Ishikawa (cell line): Measurements from ENCODE around the gene ZXDC.

Source experiments
- CEBPB ChIP-seq: IDR thresholded peaks from 2 replicates; pipeline ENCODE4 v1.6.1; 2012
- CREB1 ChIP-seq: IDR thresholded peaks from 2 replicates; pipeline ENCODE4 v1.6.1; 2012; ENCODE audit warnings: low read depth
- EGR1 ChIP-seq: IDR thresholded peaks from 2 replicates; pipeline ENCODE4 v1.6.1; 2012
- EP300 ChIP-seq: IDR thresholded peaks from 2 replicates; pipeline ENCODE4 v1.6.1; 2012; ENCODE audit warnings: borderline replicate concordance
- FOXM1 ChIP-seq: IDR thresholded peaks from 2 replicates; pipeline ENCODE4 v1.6.1; 2012; ENCODE audit warnings: low read depth, borderline replicate concordance
- MAX ChIP-seq: IDR thresholded peaks from 2 replicates; pipeline ENCODE4 v1.6.1; 2012
- NFIC ChIP-seq: IDR thresholded peaks from 2 replicates; pipeline ENCODE4 v1.6.1; 2012
- RAD21 ChIP-seq: IDR thresholded peaks from 2 replicates; pipeline ENCODE4 v1.6.1; 2012; ENCODE audit warnings: low read depth
- TAF1 ChIP-seq: IDR thresholded peaks from 2 replicates; pipeline ENCODE4 v1.6.1; 2012; ENCODE audit warnings: low read depth, mild to moderate bottlenecking
- TCF12 ChIP-seq: IDR thresholded peaks from 2 replicates; pipeline ENCODE4 v1.6.1; 2012; ENCODE audit warnings: low read depth
- TEAD4 ChIP-seq: IDR thresholded peaks from 2 replicates; pipeline ENCODE4 v1.6.1; 2012
- YY1 ChIP-seq: IDR thresholded peaks from 2 replicates; pipeline ENCODE4 v1.6.1; 2012; ENCODE audit warnings: low read depth
- ZBTB7A ChIP-seq: IDR thresholded peaks from 2 replicates; pipeline ENCODE4 v1.6.1; 2012; ENCODE audit warnings: low read depth
- TF ChIP-seq, protein P1 (sequence below): IDR thresholded peaks from 2 replicates; pipeline ENCODE4 v1.6.1; 2012; ENCODE audit warnings: low read depth, mild to moderate bottlenecking
- TF ChIP-seq, protein P2 (sequence below): IDR thresholded peaks from 2 replicates; pipeline ENCODE4 v1.6.1; 2012

The ZXDC gene

DNA sequence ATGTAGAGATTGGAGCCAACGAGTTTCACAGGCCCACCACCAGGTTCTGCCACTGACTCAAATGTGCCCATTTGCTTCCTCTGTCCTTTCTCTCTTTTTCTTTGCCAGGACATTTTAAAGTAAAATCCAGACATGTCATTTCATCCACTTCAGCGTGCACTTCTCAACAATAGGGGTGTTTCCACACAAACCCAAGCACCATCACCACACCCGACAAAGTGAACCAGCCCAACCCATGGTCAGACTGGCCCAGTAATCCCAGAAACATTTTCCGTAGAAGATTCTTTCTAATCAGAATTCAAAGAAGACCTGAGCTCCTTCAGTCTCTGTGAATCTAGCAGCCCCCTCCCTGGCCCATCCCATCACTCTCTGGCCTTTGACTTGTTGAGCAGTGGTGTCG lies 67.6 kb downstream of the ZXDC start:
- TF ChIP-seq TAF1, result no peak
- no peak for TF ChIP-seq NFIC
- TF ChIP-seq EGR1, result no peak
- no peak for TF ChIP-seq TEAD4
- TF ChIP-seq, protein P1, sequence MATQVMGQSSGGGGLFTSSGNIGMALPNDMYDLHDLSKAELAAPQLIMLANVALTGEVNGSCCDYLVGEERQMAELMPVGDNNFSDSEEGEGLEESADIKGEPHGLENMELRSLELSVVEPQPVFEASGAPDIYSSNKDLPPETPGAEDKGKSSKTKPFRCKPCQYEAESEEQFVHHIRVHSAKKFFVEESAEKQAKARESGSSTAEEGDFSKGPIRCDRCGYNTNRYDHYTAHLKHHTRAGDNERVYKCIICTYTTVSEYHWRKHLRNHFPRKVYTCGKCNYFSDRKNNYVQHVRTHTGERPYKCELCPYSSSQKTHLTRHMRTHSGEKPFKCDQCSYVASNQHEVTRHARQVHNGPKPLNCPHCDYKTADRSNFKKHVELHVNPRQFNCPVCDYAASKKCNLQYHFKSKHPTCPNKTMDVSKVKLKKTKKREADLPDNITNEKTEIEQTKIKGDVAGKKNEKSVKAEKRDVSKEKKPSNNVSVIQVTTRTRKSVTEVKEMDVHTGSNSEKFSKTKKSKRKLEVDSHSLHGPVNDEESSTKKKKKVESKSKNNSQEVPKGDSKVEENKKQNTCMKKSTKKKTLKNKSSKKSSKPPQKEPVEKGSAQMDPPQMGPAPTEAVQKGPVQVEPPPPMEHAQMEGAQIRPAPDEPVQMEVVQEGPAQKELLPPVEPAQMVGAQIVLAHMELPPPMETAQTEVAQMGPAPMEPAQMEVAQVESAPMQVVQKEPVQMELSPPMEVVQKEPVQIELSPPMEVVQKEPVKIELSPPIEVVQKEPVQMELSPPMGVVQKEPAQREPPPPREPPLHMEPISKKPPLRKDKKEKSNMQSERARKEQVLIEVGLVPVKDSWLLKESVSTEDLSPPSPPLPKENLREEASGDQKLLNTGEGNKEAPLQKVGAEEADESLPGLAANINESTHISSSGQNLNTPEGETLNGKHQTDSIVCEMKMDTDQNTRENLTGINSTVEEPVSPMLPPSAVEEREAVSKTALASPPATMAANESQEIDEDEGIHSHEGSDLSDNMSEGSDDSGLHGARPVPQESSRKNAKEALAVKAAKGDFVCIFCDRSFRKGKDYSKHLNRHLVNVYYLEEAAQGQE, result no peak
- TF ChIP-seq EP300, result no peak
- no peak for TF ChIP-seq CEBPB
- TF ChIP-seq MAX, result no peak
- no peak for TF ChIP-seq FOXM1
- TF ChIP-seq, protein P2, sequence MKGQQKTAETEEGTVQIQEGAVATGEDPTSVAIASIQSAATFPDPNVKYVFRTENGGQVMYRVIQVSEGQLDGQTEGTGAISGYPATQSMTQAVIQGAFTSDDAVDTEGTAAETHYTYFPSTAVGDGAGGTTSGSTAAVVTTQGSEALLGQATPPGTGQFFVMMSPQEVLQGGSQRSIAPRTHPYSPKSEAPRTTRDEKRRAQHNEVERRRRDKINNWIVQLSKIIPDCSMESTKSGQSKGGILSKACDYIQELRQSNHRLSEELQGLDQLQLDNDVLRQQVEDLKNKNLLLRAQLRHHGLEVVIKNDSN, result no peak
- TF ChIP-seq ZBTB7A, result no peak
- TF ChIP-seq RAD21, result no peak
- TF ChIP-seq TCF12, result no peak
- no peak for TF ChIP-seq YY1

DNA sequence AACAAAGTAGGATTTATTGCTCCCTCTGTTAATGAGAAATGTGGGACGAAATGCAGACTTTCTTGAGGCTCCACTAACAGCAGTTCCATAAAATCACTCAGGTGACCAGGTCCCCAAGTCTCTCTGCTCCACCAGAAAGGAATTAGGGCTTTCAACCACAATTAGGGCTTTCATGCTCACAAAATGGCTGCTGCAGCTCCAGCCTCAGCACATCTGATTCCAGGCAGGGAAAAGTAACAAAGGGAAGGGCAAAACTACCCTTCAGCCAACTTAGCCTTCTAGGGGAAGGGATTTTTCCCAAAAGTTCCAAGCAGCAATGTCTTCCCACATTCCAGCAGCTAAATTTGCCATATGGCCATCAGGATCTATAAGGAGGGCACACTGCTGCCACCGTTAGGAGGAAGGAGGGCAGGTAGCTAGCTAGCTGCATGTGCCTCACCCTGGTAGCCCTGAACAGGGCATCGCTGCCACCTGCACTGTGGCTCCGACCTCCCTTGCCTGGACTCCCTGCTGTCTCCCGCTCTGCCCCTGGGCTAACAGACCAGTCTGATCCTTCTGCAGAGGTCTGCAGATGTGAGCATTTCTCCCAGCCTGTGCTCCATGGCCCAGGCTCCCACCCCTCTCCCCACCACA lies 68.2 kb downstream of the ZXDC start:
- TF ChIP-seq EGR1, result no peak
- no peak for TF ChIP-seq NFIC
- TF ChIP-seq RAD21, result peak; percentile 35; the same call in 1 of the 2 replicates
- no peak for TF ChIP-seq TAF1
- TF ChIP-seq, protein P2, result no peak
- no peak for TF ChIP-seq FOXM1

DNA sequence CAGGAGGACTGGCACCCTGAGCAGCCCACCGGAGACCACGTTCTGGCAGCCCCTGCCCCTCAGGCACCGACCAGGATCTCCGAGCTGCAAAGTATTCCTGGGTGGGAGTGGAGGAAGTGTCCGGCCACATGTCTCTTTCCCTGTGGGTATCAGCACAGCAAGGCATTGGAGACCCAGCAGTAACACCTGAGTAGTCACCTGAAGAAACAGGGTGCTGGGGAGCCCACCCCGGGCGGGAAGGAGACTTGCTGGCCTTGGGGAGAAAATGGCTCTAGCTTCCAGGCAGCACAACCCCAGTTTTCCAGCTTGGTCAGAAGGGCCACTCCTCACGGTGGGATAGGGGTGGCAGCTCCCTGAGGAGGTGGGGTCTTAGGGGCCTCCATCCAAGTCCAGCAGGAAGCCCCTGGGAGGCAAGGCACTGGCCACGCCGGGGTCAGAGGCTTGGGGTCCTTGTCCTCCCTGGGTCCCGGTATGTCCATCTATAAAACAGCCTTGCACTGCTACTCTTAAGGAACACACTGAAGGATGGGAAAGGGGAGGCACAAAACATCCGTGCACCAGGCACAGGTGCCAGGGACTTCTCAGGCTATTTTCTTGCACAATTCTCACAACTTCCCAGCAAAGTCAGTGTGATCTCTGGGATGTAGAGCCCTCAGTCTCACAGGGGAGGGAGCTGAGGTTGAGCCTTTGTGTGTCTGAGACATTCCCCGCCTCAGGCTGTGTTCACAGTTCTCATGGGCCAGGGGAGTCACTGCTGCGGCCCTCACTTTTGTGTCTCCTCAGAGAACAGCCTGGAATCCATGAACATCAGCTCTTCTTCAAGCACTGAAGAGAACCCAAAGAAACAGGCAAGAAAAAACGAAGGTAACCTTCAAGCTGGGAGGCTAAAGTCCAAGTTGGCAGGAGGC lies 69.0 kb downstream of the ZXDC start:
- TF ChIP-seq MAX (no peak), FOXM1 (no peak), EP300 (no peak), TEAD4 (no peak), RAD21 (no peak), TCF12 (no peak), YY1 (no peak), CEBPB (no peak), CREB1 (no peak), TAF1 (no peak)
- TF ChIP-seq, protein P2, result no peak
- TF ChIP-seq, protein P1, result no peak

GRCh38 chr3:126402666-126403302 lies 72.9 kb downstream of the ZXDC start:
- TF ChIP-seq CEBPB (no peak), EP300 (no peak), EGR1 (no peak), TCF12 (no peak), MAX (no peak), FOXM1 (no peak), TEAD4 (no peak), ZBTB7A (no peak), NFIC (no peak), YY1 (no peak), RAD21 (no peak), CREB1 (no peak), TAF1 (no peak)
- TF ChIP-seq, protein P2, result no peak
- TF ChIP-seq, protein P1, result no peak
